Neural cell (in vitro differentiated cells): Measurements from ENCODE around the gene SNX33. TPM values are rescaled to one million over a fixed set of nuclear protein-coding genes. Genes with fewer than 3 reads are reported as not detected.
"Not testable (repeated sequence)": the region's sequence is repeated elsewhere in the genome, so short reads cannot be mapped to it uniquely, and the experiment has no call there.

Source experiments
- H2AFZ ChIP-seq: fragments of 200-600, 300-800 bp; sonication (generic), shearing (Covaris generic); 2 replicates; pipeline ENCODE4 v1.6.0; 2014; ENCODE audit warnings: low read depth, mild to moderate bottlenecking, antibody characterized with exemption, low read length, moderate library complexity
- H3F3A ChIP-seq: fragments of 200-600 bp; shearing (Covaris generic); 2 replicates; pipeline ENCODE4 v1.6.1; 2016; ENCODE audit warnings: mild to moderate bottlenecking, moderate library complexity, mixed read lengths, antibody characterized with exemption, low read length; ENCODE audit not compliant: insufficient read depth, poor library complexity, severe bottlenecking
- H3K27ac ChIP-seq: fragments of 200-600, 300-800 bp; sonication (generic), shearing (Covaris generic); 2 replicates; pipeline ENCODE4 v1.5.1; 2014; ENCODE audit warnings: mild to moderate bottlenecking, low read length, moderate library complexity
- H3K27me3 ChIP-seq: fragments of 300-800, 200-600 bp; sonication (generic), shearing (Covaris generic); 2 replicates; pipeline ENCODE4 v1.6.0; 2014; ENCODE audit warnings: mild to moderate bottlenecking, low read depth, low read length, moderate library complexity; ENCODE audit not compliant: insufficient read depth
- H3K36me3 ChIP-seq: fragments of 300-800, 200-600 bp; sonication (generic), shearing (Covaris generic); 2 replicates; pipeline ENCODE4 v1.5.1; 2014; ENCODE audit warnings: mild to moderate bottlenecking, antibody characterized with exemption, low read length, moderate library complexity; ENCODE audit not compliant: insufficient read depth
- H3K4me2 ChIP-seq: fragments of 300-800, 200-600 bp; sonication (generic), shearing (Covaris generic); 2 replicates; pipeline ENCODE4 v1.6.0; 2014; ENCODE audit warnings: mild to moderate bottlenecking, low read length
- H3K4me3 ChIP-seq: fragments of 300-800, 200-600 bp; sonication (generic), shearing (Covaris generic); 2 replicates; pipeline ENCODE4 v1.5.1; 2014; ENCODE audit warnings: mild to moderate bottlenecking, low read length, moderate library complexity
- H3K79me2 ChIP-seq: fragments of 200-600 bp; shearing (Covaris generic); replicated peaks from 2 replicates; pipeline ENCODE4 v1.6.0; 2014; ENCODE audit warnings: mild to moderate bottlenecking, low read length, moderate library complexity; ENCODE audit not compliant: insufficient read depth
- H3K9ac ChIP-seq: fragments of 300-800, 200-600 bp; sonication (generic), shearing (Covaris generic); 2 replicates; pipeline ENCODE4 v1.6.1; 2016; ENCODE audit warnings: mild to moderate bottlenecking, low read length, mixed read lengths
- H3K9me2 ChIP-seq: fragments of 200-600 bp; shearing (Covaris generic); 2 replicates; pipeline ENCODE4 v1.6.1; 2016; ENCODE audit warnings: mild to moderate bottlenecking, low read length, mixed read lengths; ENCODE audit not compliant: insufficient read depth
- H3K9me3 ChIP-seq: fragments of 200-600, 300-800 bp; sonication (generic), shearing (Covaris generic); 2 replicates; pipeline ENCODE4 v1.6.1; 2016; ENCODE audit warnings: mild to moderate bottlenecking, mixed run types, low read length, moderate library complexity, mixed read lengths
- H4K20me1 ChIP-seq: fragments of 200-600 bp; shearing (Covaris generic); 2 replicates; pipeline ENCODE4 v1.6.1; 2016; ENCODE audit warnings: mild to moderate bottlenecking, mixed run types; ENCODE audit not compliant: insufficient read depth
- CTCF ChIP-seq: fragments of 450-650 bp; IDR thresholded peaks from 2 replicates; pipeline ENCODE4 v1.5.1; 2014; ENCODE audit warnings: antibody characterized with exemption, mild to moderate bottlenecking, moderate library complexity; ENCODE audit not compliant: poor library complexity, severe bottlenecking
- EP300 ChIP-seq: fragments of 450-650 bp; conservative IDR thresholded peaks from 2 replicates; pipeline ENCODE4 v1.6.1; 2014; ENCODE audit warnings: antibody characterized with exemption, mild to moderate bottlenecking, moderate library complexity; ENCODE audit not compliant: poor library complexity, severe bottlenecking
- EZH2 ChIP-seq: fragments of 200-600, 300-800 bp; shearing (Covaris generic), sonication (generic); IDR thresholded peaks from 2 replicates; pipeline ENCODE4 v1.6.1; 2014; ENCODE audit warnings: antibody characterized with exemption, low read length, borderline replicate concordance, mild to moderate bottlenecking; ENCODE audit not compliant: insufficient read depth, poor library complexity, severe bottlenecking
- MXI1 ChIP-seq: fragments of 450-650 bp; conservative IDR thresholded peaks from 2 replicates; pipeline ENCODE4 v1.6.1; 2014; ENCODE audit warnings: antibody characterized with exemption, mild to moderate bottlenecking; ENCODE audit not compliant: poor library complexity, severe bottlenecking
- POLR2AphosphoS5 ChIP-seq: IDR thresholded peaks from 2 replicates; pipeline ENCODE4 v1.6.1; 2012
- RAD21 ChIP-seq: fragments of 450-650 bp; conservative IDR thresholded peaks from 2 replicates; pipeline ENCODE4 v1.6.1; 2014; ENCODE audit warnings: antibody characterized with exemption, mild to moderate bottlenecking, moderate library complexity
- REST ChIP-seq: IDR thresholded peaks from 2 replicates; pipeline ENCODE4 v1.6.1; 2012; ENCODE audit warnings: borderline replicate concordance
- SMC3 ChIP-seq: fragments of 450-650 bp; conservative IDR thresholded peaks from 2 replicates; pipeline ENCODE4 v1.6.1; 2014; ENCODE audit warnings: antibody characterized with exemption, mild to moderate bottlenecking, moderate library complexity; ENCODE audit not compliant: poor library complexity
- TAF1 ChIP-seq: IDR thresholded peaks from 2 replicates; pipeline ENCODE4 v1.6.1; 2012; ENCODE audit warnings: low read depth
- polyA plus RNA-seq: library from polyadenylated mRNA; depleted of rRNA; stranded (reverse); fragments of >200 nt; gene quantifications from 2 replicates; pipeline ENCODE4 v1.2.3, GENCODE V29; 2014

The SNX33 gene
- polyA plus RNA-seq, 1 donor from 2014 or later, result 0.14 TPM

GRCh38 chr15:75677465-75678323 is 30.0 kb downstream of the SNX33 start:
- Histone ChIP-seq H3K4me3 (no peak overlapping the region), H3K27ac (no peak overlapping the region), H3F3A (no peaks in the 10 kb centered on the region), H3K9me2 (no peaks in the 10 kb centered on the region), H4K20me1 (no peaks in the 10 kb centered on the region), H3K79me2 (no peaks in the 10 kb centered on the region), H3K27me3 (no peaks in the 10 kb centered on the region), H3K9ac (no peak overlapping the region), H3K9me3 (no peaks in the 10 kb centered on the region), H3K36me3 (no peaks in the 10 kb centered on the region), H3K4me2 (no peak overlapping the region), H2AFZ (no peak overlapping the region)
- no peak for TF ChIP-seq REST
- no peak for TF ChIP-seq EP300
- TF ChIP-seq RAD21, result no peak
- TF ChIP-seq SMC3, result no peak
- TF ChIP-seq CTCF, result no peak
- TF ChIP-seq MXI1, result no peak
- TF ChIP-seq TAF1, result no peak
- TF ChIP-seq POLR2AphosphoS5, result no peak
- TF ChIP-seq EZH2, result no peak

- not testable (repeated sequence) for H3K4me2 ChIP-seq, H4K20me1 ChIP-seq, H3F3A ChIP-seq, H3K9me3 ChIP-seq, H3K36me3 ChIP-seq, H3K9me2 ChIP-seq, H3K27me3 ChIP-seq, H3K27ac ChIP-seq, H2AFZ ChIP-seq, H3K79me2 ChIP-seq, H3K9ac ChIP-seq, H3K4me3 ChIP-seq
These were observed 30.6 kb downstream of the SNX33 start for GRCh38 chr15:75678324-75678690.
